Neural crest cell (in vitro differentiated cells): ENCODE measurements around the gene EPB41L4A. TPM values are rescaled to one million over a fixed set of nuclear protein-coding genes. Genes with fewer than 3 reads are reported as not detected.
A peak's percentile ranks its signal among the peaks of the same experiment; 100 is the strongest.

Experiments
- DNase-seq: peaks from one replicate; pipeline ENCODE4 v3.0.0; 2021; ENCODE audit warnings: low read depth, mixed read lengths, low spot score
- H3K27ac Mint-ChIP-seq: one replicate; pipeline ENCODE4 v1.8.0; 2021; ENCODE audit warnings: mild to moderate bottlenecking, mixed read lengths; ENCODE audit not compliant: unreplicated experiment
- H3K27me3 Mint-ChIP-seq: 2 replicates; pipeline ENCODE4 v1.8.0; 2021; ENCODE audit warnings: low read depth, mild to moderate bottlenecking, mixed read lengths
- H3K36me3 Mint-ChIP-seq: 2 replicates; pipeline ENCODE4 v1.8.0; 2021; ENCODE audit warnings: low read depth, mild to moderate bottlenecking, mixed read lengths
- H3K4me1 Mint-ChIP-seq: 2 replicates; pipeline ENCODE4 v1.8.0; 2021; ENCODE audit warnings: mixed read lengths
- H3K4me3 Mint-ChIP-seq: one replicate; pipeline ENCODE4 v1.8.0; 2021; ENCODE audit warnings: mild to moderate bottlenecking, mixed read lengths
- H3K9me3 Mint-ChIP-seq: 2 replicates; pipeline ENCODE4 v1.8.0; 2021; ENCODE audit warnings: mixed read lengths
- total RNA-seq: library from RNA; stranded (reverse); gene quantifications from 2 replicates; pipeline ENCODE4 v1.2.1, GENCODE V29; 2021
- TF ChIP-seq, protein P1 (sequence below): fragments of 200-600 bp; sonication (generic); conservative IDR thresholded peaks from 2 replicates; pipeline ENCODE4 v1.5.0; 2021; ENCODE audit warnings: antibody characterized with exemption, mild to moderate bottlenecking

The EPB41L4A gene
- total RNA-seq, 1 donor from 2014 or later: 10.8 TPM

DNA sequence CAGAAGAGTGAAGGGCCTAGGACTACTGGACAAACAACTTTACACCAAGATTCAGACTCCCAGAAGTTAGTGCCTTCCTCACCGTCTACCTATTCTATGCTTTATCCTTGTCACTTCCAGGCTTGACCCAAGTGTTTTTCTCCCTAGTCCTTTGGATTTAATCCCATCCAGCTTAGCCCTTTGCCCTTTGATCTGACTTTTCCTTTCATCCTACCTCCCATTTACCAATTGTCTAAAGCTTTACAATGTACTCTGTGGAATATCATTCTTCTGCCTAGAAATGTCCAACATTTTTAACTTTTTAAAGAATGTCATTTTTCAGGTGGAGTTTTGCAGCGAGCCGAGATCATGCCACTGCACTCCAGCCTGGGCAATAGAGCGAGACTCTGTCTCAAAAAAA lies 292.1 kb downstream of the EPB41L4A start:
- no peaks in the 10 kb centered on the region for H3K27me3 Mint-ChIP-seq
- H3K4me3 Mint-ChIP-seq: no peak overlapping the region
- no peak overlapping the region for H3K27ac Mint-ChIP-seq
- no peaks in the 10 kb centered on the region for H3K9me3 Mint-ChIP-seq
- no peak for DNase-seq
- H3K4me1 Mint-ChIP-seq: peaks cover 7% of the 10 kb centered on the region
- TF ChIP-seq, protein P1, sequence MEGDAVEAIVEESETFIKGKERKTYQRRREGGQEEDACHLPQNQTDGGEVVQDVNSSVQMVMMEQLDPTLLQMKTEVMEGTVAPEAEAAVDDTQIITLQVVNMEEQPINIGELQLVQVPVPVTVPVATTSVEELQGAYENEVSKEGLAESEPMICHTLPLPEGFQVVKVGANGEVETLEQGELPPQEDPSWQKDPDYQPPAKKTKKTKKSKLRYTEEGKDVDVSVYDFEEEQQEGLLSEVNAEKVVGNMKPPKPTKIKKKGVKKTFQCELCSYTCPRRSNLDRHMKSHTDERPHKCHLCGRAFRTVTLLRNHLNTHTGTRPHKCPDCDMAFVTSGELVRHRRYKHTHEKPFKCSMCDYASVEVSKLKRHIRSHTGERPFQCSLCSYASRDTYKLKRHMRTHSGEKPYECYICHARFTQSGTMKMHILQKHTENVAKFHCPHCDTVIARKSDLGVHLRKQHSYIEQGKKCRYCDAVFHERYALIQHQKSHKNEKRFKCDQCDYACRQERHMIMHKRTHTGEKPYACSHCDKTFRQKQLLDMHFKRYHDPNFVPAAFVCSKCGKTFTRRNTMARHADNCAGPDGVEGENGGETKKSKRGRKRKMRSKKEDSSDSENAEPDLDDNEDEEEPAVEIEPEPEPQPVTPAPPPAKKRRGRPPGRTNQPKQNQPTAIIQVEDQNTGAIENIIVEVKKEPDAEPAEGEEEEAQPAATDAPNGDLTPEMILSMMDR: no peak
- no peaks in the 10 kb centered on the region for H3K36me3 Mint-ChIP-seq

DNA sequence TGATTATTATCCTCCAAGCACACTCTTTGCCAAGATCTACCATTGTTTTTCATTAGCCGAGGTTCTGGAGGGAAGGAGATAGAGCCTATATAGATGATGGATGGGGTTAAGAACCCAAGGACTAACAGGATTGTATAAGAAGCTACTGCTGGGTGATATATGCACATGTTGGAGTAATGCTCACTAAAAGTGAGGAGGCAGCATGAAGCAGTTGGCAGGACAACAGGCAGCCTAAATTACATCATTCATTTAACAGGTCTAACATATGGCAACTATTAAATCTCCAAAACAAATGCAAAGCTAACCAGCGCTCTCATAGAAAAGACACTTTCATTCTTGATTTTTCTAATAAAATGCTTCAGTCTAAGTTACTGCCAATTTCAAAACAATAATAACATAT lies 293.2 kb downstream of the EPB41L4A start:
- H3K27ac Mint-ChIP-seq: no peak overlapping the region

DNA sequence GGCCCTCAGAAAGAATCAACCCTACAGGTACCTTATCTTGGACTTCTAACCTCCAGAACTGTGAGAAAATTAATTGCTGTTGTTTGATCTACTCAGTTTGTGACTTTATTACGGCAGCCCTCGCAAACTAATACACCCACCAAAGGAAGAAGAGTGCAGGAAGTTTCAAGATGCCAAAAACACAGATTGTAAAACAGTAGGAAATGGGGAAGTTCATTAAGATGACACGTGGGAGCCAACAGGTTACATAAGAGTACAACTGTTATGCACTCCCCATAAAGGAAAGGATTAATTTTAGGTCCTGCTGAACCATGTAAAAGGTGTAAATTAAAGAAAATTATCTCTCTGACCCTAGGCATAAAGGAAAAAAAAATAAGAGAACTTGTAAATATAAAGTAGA lies 294.3 kb downstream of the EPB41L4A start:
- DNase-seq: no peak
- H3K9me3 Mint-ChIP-seq: peaks cover 8% of the 10 kb centered on the region
- no peaks in the 10 kb centered on the region for H3K36me3 Mint-ChIP-seq
- no peaks in the 10 kb centered on the region for H3K27me3 Mint-ChIP-seq
- no peak overlapping the region for H3K27ac Mint-ChIP-seq
- no peak overlapping the region for H3K4me3 Mint-ChIP-seq
- H3K4me1 Mint-ChIP-seq: peaks cover 7% of the 10 kb centered on the region
- TF ChIP-seq, protein P1: no peak

More for the DNA sequence above, 293.2 kb downstream of the EPB41L4A start:
- Mint-ChIP-seq H3K4me1 (peaks cover 7% of the 10 kb centered on the region), H3K9me3 (peaks cover 5% of the 10 kb centered on the region), H3K36me3 (no peaks in the 10 kb centered on the region), H3K4me3 (no peak overlapping the region), H3K27me3 (no peaks in the 10 kb centered on the region)
- TF ChIP-seq, protein P1: no peak
- DNase-seq: no peak

DNA sequence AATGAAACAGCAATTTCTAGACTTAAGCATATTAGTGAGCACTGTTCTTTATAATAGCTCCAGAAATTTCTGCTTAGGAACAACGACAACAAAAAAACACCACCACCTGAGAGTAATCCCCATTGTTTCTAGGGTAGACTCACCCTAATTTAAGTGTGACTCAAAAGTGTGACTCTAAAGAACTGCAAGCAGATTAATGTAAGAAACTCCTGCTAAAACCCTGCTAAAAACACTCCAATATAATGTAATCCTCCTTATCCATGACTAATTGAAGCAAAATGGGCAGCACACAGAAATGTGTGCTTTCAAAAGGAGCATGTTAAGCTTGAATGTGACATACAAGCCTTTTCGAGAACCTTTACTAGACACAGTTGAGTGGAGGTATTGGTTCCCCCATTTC lies 296.0 kb downstream of the EPB41L4A start:
- H3K9me3 Mint-ChIP-seq: peaks cover 8% of the 10 kb centered on the region
- TF ChIP-seq, protein P1: no peak
- no peak overlapping the region for H3K27ac Mint-ChIP-seq
- no peak overlapping the region for H3K4me3 Mint-ChIP-seq
- DNase-seq: no peak
- H3K36me3 Mint-ChIP-seq: no peaks in the 10 kb centered on the region
- no peaks in the 10 kb centered on the region for H3K27me3 Mint-ChIP-seq
- H3K4me1 Mint-ChIP-seq: peaks cover 7% of the 10 kb centered on the region

DNA sequence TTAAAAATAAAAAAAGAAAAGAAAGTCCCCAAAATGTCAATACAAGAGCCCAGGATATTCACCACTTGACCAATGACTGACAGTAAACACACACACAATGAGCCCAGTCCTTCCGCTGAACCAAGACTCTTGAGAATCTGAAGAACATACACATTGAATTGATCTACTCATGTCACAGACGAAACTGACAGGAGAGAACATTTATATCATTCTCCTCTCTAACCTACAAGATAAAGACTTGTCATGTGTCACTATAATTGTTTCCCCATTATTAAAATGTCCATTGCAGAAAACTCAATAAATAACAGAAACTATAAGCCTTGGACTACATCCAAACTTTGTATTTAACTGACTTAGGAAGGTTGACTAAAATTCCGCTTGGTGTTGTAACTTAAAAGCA lies 296.7 kb downstream of the EPB41L4A start:
- Mint-ChIP-seq H3K9me3 (peaks cover 8% of the 10 kb centered on the region), H3K4me3 (no peak overlapping the region), H3K27ac (no peak overlapping the region), H3K4me1 (peaks cover 6% of the 10 kb centered on the region), H3K27me3 (no peaks in the 10 kb centered on the region), H3K36me3 (no peaks in the 10 kb centered on the region)
- TF ChIP-seq, protein P1: no peak
- DNase-seq: no peak

DNA sequence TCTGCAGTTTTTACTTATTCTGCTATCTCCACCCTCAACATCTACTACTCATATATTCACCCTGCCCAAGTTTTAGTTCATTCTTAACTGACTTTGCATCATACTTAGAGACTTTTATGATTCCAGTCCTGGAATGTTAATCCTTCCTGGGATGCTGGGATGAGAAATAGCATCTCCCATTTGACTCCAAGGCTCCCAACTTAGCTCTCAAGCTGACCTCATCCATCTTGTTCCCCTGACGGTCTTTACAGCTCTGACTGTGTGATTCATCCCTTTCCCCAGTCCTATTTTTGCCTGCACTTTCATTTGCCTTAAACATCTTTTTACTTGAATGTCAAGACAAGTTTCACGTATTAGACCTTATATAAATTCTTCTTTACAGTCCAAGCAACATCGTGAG lies 297.8 kb downstream of the EPB41L4A start:
- peak overlapping the region; percentile 12 for H3K27ac Mint-ChIP-seq
- H3K4me1 Mint-ChIP-seq: peaks cover 2% of the 10 kb centered on the region
- H3K36me3 Mint-ChIP-seq: no peaks in the 10 kb centered on the region
- no peak for DNase-seq
- TF ChIP-seq, protein P1: no peak
- H3K27me3 Mint-ChIP-seq: no peaks in the 10 kb centered on the region
- no peak overlapping the region for H3K4me3 Mint-ChIP-seq
- peaks cover 8% of the 10 kb centered on the region for H3K9me3 Mint-ChIP-seq
